A549 (cell line): ENCODE measurements around the gene SELENOW.

ENCODE experiments used
- CBX2 ChIP-seq: fragments of 200-600 bp; sonication (generic); IDR thresholded peaks from 2 replicates; pipeline ENCODE4 v1.6.1; 2016; ENCODE audit warnings: low read depth, mild to moderate bottlenecking, borderline replicate concordance
- EP300 ChIP-seq, 2 experiments: fragments of >200 bp; sonication (Bioruptor Twin); formaldehyde crosslinking; IDR thresholded peaks; 2 replicates in 1 of 2; 3 replicates in 1 of 2; pipeline ENCODE4 v1.6.1; 2016 to 2017
- POLR2A ChIP-seq: IDR thresholded peaks from 2 replicates; pipeline ENCODE4 v1.6.1; 2012; ENCODE audit warnings: mild to moderate bottlenecking, low read length
- TF ChIP-seq, protein P1 (sequence below): fragments of >200 bp; sonication (Bioruptor Twin); formaldehyde crosslinking; IDR thresholded peaks from 3 replicates; pipeline ENCODE4 v1.5.1; 2016
- TF ChIP-seq, protein P2 (sequence below): IDR thresholded peaks from 2 replicates; pipeline ENCODE4 v1.6.1; 2012; ENCODE audit warnings: low read depth, borderline replicate concordance
- TF ChIP-seq, protein P3 (sequence below): fragments of 450-650 bp; IDR thresholded peaks from 2 replicates; pipeline ENCODE4 v1.6.1; 2014; ENCODE audit warnings: antibody characterized with exemption
- TF ChIP-seq, protein P4 (sequence below): fragments of 200-600 bp; sonication (generic); IDR thresholded peaks from 2 replicates; pipeline ENCODE4 v1.6.1; 2016; ENCODE audit warnings: antibody characterized with exemption, mild to moderate bottlenecking, moderate library complexity

DNA sequence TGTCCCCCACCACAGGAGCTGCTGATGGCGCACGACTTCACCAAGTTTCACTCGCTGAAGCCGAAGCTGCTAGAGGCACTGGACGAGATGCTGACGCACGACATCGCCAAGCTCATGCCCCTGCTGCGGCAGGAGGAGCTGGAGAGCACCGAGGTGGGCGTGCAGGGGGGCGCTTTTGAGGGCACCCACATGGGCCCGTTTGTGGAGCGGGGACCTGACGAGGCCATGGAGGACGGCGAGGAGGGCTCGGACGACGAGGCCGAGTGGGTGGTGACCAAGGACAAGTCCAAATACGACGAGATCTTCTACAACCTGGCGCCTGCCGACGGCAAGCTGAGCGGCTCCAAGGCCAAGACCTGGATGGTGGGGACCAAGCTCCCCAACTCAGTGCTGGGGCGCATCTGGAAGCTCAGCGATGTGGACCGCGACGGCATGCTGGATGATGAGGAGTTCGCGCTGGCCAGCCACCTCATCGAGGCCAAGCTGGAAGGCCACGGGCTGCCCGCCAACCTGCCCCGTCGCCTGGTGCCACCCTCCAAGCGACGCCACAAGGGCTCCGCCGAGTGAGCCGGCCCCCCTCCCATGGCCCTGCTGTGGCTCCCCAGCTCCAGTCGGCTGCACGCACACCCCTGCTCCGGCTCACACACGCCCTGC is 37.5 kb upstream of the SELENOW start:
- no peak for TF ChIP-seq POLR2A
- TF ChIP-seq, protein P1, sequence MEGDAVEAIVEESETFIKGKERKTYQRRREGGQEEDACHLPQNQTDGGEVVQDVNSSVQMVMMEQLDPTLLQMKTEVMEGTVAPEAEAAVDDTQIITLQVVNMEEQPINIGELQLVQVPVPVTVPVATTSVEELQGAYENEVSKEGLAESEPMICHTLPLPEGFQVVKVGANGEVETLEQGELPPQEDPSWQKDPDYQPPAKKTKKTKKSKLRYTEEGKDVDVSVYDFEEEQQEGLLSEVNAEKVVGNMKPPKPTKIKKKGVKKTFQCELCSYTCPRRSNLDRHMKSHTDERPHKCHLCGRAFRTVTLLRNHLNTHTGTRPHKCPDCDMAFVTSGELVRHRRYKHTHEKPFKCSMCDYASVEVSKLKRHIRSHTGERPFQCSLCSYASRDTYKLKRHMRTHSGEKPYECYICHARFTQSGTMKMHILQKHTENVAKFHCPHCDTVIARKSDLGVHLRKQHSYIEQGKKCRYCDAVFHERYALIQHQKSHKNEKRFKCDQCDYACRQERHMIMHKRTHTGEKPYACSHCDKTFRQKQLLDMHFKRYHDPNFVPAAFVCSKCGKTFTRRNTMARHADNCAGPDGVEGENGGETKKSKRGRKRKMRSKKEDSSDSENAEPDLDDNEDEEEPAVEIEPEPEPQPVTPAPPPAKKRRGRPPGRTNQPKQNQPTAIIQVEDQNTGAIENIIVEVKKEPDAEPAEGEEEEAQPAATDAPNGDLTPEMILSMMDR: no peak
- TF ChIP-seq CBX2: no peak
- no peak for TF ChIP-seq EP300 (IDR thresholded peaks at IDR 0.05)
- TF ChIP-seq, protein P2, sequence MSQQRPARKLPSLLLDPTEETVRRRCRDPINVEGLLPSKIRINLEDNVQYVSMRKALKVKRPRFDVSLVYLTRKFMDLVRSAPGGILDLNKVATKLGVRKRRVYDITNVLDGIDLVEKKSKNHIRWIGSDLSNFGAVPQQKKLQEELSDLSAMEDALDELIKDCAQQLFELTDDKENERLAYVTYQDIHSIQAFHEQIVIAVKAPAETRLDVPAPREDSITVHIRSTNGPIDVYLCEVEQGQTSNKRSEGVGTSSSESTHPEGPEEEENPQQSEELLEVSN: no peak
- TF ChIP-seq, protein P3, sequence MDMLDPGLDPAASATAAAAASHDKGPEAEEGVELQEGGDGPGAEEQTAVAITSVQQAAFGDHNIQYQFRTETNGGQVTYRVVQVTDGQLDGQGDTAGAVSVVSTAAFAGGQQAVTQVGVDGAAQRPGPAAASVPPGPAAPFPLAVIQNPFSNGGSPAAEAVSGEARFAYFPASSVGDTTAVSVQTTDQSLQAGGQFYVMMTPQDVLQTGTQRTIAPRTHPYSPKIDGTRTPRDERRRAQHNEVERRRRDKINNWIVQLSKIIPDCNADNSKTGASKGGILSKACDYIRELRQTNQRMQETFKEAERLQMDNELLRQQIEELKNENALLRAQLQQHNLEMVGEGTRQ: no peak
- TF ChIP-seq, protein P4, sequence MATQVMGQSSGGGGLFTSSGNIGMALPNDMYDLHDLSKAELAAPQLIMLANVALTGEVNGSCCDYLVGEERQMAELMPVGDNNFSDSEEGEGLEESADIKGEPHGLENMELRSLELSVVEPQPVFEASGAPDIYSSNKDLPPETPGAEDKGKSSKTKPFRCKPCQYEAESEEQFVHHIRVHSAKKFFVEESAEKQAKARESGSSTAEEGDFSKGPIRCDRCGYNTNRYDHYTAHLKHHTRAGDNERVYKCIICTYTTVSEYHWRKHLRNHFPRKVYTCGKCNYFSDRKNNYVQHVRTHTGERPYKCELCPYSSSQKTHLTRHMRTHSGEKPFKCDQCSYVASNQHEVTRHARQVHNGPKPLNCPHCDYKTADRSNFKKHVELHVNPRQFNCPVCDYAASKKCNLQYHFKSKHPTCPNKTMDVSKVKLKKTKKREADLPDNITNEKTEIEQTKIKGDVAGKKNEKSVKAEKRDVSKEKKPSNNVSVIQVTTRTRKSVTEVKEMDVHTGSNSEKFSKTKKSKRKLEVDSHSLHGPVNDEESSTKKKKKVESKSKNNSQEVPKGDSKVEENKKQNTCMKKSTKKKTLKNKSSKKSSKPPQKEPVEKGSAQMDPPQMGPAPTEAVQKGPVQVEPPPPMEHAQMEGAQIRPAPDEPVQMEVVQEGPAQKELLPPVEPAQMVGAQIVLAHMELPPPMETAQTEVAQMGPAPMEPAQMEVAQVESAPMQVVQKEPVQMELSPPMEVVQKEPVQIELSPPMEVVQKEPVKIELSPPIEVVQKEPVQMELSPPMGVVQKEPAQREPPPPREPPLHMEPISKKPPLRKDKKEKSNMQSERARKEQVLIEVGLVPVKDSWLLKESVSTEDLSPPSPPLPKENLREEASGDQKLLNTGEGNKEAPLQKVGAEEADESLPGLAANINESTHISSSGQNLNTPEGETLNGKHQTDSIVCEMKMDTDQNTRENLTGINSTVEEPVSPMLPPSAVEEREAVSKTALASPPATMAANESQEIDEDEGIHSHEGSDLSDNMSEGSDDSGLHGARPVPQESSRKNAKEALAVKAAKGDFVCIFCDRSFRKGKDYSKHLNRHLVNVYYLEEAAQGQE: no peak
